Stimulated activated CD8-positive, alpha-beta memory T cell treated with anti-CD3 and anti-CD28 coated beads, Interleukin-4, amount 100 ng/mL, for 4 hours (primary cell): ENCODE data around the gene RAMP3.

Experiments used
- DNase-seq, 2 donors: peaks; one replicate each; pipeline ENCODE4 v3.0.0-alpha.2; 2020; ENCODE audit warnings: low read depth in 2 of 2, low spot score in 1 of 2

Gene RAMP3

DNA sequence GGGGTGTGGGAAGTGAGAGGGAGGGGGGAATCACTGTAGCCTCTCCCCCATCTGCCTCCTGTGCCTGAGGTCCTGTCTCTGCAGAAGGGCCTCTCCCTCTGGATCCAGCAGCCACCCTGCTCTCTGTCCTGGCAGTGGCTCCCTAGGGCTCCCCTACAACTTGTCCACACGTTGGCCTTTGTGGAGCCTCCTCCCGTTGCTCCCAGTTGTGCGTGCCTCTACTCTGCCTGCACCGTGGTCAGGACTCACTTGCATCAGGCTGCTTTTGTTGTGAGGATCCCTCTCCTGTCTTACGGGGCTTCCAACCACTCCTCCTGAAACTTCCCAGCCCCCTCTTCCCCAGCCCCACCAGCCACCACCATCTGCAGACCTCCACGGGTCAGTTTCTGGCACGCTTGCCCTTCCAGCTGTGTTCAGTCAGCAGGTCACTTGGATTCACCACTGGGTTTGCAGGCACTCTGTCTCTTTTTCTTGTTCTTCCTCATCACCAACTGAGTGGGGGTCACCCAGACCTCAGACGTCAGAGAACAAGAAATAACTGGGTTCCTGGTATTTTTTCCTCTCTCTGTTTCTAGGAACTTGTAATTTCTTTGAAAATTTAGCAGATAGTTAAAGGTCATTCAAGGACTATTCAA is 62.3 kb downstream of the RAMP3 start:
- DNase-seq, result no peak

DNA sequence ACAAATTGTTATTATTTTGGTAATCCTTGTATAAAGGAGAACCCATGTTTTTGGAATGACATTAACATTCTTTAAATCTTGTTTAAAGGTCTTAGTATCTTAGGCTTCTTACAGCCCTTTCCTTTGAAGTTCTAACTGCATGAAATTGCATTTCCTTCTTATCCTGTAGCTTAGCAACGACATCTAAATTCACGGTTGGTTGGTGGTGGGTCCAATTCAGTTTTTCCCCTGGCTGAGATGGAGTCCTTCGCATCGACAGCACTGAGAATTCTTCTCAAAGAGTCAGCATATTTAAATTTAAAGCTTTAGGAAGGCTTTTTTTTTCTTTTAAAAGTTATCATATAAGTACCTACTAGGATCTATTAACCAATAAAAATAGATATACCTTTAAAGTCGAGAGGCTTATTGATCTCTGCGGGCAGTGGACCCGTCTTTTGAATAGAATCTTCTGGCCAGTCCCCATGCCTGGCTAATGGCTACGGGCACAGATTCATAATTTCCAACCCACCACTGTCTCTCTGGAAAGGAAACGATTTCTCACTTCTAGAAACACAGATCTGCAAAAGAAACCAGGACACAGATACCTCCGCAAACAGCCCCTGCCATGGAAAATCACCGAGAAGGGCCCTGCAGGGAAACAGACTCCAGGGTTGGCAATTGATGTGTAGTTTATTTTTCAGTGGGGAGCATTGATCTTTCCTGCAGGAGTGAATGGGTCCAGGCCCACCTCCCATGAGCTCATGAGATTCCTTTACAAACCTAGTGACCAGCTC is 63.4 kb downstream of the RAMP3 start:
- DNase-seq, result no peak

DNA sequence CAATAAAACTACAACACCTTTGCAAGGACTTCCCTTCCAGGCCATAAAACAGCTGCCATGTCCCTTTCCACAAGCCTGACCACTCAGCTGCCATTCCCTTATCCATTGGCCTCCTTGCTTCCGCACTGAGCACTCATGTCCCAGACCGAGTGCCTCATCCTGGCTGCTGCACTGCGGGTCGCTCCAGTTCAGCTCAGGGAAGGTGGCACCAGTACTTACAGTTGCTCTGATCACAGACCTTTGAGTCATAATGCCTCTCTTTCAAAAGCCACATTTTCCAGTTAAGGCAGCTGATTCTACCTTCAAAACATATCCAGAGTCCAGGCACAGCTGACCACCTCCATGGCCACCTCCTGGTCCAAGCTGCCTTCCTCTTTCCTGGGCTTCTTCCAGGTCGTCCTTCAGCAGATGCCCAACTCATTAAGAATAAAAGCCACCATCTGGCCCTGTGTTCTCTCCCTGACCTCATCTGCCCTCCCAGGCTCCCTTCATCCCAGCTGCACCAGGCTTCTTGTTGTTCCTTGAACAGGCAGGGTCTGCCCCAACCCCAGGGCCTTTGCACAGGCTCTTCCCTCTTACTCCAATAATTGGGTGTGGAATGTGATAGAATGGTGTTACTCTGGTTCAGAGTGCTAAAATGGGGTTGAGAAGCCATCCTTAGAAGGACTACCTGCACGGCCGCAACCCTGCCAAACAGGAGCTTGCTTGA is 64.5 kb downstream of the RAMP3 start:
- no peak for DNase-seq

DNA sequence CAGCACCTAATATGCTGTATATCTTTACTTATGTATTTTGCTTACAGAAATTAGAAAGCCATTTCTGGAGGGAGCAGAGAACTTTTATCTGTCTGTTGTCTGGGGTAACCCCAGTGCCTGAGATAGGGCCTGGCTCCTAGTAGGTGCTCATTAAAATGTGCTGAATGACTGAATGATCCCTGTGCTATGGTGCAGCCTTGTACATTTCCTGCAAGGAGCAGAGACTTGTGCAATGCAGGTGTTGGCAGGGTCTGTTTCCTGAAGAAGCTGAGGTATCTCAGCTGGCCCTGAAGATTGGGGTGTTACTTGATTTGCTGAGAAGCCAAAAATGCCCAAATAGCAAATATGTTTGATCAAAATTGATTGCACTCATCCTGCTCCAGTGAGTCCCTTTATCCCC is 65.5 kb downstream of the RAMP3 start:
- DNase-seq, result no peak

- no peak for DNase-seq
These were observed 66.4 kb downstream of the RAMP3 start for GRCh38 chr7:45223728-45224630.

DNA sequence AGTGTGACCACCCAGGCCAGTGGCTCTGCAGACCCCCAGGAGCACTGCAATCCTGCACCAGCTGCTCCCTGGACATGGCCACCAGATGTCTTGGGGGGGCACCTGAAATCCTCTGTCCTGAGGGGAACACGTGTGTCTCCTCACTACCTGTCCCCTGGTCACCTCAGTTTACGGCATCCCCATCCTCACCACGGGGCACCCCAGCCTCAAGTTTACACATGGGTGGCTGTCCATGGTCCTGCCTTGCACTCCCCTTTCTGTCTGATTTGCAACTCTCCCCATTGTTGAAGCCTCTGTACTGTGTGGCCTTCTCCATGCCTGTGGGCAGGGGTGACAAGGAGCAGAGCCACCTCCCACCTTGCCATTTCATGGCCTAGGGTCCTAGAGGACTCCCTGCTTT is 67.2 kb downstream of the RAMP3 start:
- DNase-seq, result no peak

DNA sequence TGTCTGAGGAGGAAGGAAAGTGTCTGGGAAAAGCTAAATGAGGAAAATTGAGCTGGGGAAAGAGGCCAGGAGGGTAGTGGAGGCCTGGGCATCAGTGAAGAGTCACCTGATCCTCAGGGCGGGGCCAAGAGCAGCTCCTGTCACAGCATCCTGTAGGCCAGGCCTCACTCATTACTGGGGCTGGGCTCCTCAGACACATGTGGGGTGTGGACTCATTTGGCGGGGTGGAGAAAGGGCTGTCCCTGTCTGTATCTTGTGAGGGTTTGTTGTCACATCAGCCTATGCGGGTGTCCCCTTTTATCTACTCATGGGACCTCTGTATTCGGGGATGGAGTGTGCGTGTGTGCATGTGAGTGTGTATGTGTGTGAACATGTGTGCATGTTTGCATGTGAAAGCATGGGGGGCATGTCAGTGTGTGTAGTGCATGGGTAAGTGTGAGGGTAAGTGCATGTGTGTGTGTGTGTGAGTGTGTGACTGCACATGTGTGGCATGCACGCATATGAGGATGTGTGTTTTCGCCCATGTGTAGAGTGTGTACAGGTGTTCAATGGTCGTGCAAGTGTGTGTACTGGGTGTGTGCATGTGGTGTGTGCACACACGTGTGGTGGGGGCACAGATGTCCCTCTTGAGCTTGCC is 67.8 kb downstream of the RAMP3 start:
- DNase-seq, result no peak

DNA sequence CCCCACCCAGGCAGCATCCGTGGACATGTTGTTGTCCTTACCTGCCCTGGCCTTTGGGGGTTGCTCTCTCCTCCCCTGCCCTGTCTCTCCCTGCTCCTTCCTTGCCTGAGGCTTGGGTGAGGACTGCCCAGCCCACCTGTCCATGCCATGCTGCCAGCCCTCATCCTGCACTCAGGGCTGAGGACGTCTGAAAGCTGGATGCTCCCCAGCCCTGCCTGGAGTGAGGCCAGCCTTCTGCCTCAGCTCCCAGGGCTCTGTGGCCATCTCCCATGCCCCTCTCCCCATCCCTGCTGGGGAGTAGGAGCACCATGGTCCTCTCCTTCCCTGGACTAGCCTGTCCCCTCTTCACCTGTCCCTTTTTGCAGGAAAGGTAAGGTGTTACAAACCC is 68.4 kb downstream of the RAMP3 start:
- no peak for DNase-seq

DNA sequence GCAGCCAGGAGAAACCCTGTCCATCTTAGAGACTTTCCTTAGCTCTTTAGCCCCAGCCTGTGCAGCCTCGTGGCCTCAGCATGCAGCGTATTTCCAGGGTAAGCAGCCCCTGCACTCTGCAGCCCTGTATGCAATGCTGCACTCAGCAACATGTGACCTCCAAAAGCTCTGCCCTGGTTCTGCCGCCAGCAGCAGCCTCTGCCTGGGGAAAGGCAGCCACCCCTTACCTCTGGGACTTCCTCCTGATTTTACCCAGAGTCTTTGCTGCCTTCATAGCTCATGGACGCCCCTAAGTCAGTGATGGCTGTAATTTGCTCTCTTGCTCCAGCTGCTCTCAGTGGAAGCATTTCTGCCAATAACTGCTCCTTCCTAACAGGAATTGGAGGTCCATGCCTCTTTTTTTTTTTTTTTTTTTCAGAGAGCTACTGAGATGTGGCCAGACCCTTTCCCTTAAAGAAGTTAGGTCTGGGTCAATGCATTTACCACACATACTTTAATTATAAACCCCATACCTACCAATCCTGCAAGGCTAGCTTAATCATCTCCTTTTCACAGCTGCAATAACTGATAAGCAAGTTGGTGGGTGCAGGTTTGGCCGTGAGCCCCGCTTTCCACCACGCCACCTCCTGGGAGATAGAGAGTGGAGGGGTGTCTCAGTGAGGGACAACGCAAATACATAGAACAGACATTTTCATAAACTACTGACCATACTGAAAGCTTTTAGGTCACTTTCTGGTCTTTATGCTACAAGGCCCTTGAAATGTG is 71.7 kb downstream of the RAMP3 start:
- no peak for DNase-seq

DNA sequence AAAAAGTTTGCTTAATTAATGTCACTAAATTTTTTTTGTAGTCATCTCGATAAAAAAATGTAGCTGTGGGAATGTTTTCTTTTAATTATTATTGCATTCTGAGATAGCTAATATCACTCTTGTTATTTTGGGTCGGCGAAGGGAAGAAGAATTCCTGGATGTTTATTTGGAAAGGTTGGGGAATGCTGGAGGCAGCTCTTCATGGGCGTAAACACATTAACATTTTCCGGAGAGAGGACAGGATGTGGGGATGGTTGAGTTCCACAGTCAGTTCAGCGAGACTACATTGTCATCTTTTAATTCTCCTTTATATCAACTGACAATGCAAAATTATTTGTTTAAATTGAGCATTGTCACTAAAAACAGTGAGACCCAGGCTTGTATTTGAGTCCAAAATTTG is 72.5 kb downstream of the RAMP3 start:
- no peak for DNase-seq

GRCh38 chr7:45230611-45231165 is 73.1 kb downstream of the RAMP3 start:
- no peak for DNase-seq

DNA sequence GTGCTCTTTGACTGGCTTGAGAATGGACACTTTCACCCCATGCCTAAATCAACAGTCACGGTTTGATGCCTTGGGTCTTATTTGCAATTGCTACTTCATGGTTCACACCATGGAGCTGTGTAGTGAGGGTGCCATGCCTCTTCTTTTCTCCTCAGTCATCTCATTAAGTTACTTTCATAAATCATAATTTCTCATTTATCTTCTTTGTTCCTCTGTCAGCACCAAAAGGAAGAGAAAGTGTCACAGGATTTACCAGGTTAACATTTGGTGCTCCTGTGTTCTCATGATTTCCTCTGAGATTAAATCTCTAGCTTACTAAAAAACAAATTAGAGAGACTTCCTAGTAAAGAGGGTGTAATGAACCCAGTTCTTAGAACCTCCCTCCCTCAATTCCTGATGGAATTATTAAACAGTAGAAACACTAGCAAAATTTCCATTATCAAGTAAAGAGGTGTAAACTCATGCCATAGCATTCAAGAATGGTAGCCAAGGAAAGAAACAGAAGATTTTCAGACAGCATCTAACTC is 75.7 kb downstream of the RAMP3 start:
- no peak for DNase-seq
